ENCODE data around the gene TMEM52B. TPM values are rescaled to one million over a fixed set of nuclear protein-coding genes. Genes with fewer than 3 reads are reported as not detected.
A peak's percentile ranks its signal among the peaks of the same experiment; 100 is the strongest.

Gene TMEM52B
- total and polyA plus RNA-seq, 12 donors, result 0.07 to 2.3 (median 0.37) TPM; not detected in 3

DNA sequence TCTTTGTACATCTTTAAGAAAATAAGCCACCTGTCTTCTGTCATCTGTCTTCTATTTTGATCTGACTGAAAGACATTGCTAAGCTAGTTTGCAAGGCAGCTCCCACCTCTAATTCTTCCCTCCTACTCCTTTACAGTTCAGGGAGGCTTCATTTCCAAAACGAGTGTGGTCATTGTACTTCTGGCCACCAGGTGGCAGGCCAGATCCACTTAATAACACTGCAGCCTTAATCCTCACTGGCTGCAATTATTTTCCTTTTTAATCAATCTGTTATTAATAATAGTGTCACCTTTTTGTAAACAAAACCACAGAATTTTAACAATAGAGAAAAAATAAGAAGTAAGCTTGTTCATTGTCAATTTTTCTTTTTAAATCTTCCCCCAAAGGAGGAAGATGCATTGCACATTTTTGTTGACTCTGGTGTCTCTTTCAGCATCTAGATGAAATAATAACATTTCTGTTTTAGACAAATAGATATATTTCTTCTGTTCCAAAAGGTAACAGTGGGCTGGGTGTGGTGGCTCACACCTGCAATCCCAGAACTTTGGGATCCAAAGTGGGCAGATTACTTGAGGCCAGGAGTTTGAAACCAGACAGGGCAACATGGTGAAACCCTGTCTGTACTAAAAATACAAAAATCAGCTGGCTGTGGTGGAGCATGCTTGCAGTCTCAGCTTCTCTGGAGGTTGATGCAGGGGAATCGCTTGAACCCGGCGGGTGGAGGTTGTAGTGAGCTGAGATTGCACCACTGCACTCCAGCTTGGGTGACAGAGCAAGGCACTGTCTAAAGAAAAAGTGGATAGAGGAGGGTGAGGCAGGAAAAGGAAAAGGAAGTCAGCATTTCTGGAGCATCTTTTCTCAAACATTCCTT is 57.2 kb downstream of the TMEM52B start:
- Histone ChIP-seq H3K4me3 (no peak overlapping the region), H3K4me1 (replicated peaks in 1 of 2) (no peaks in the 10 kb centered on the region), H3K27ac (no peak overlapping the region), H3K36me3 (replicated peaks in 1 of 2) (no peaks in the 10 kb centered on the region), H3K9me3 (replicated peaks in 1 of 3) (no peaks in the 10 kb centered on the region), H3K27me3 (no peaks in the 10 kb centered on the region)
- intact Hi-C loops (cut with DNase I), result loop anchor here in 1 of 2 donors (5.0 kb wide), 1 partner anchor 326 kb away; no protein-coding TSS in a partner anchor
- 24 to 65% (median 34%) methylated on average over 4 of the region's 4 CpGs for WGBS, 4 donors
- peak in 2 of 7 donors; percentile 26 to 34 for DNase-seq
- TF ChIP-seq POLR2A (IDR thresholded peaks at IDR 0.05), result no peak
- TF ChIP-seq, protein P1, sequence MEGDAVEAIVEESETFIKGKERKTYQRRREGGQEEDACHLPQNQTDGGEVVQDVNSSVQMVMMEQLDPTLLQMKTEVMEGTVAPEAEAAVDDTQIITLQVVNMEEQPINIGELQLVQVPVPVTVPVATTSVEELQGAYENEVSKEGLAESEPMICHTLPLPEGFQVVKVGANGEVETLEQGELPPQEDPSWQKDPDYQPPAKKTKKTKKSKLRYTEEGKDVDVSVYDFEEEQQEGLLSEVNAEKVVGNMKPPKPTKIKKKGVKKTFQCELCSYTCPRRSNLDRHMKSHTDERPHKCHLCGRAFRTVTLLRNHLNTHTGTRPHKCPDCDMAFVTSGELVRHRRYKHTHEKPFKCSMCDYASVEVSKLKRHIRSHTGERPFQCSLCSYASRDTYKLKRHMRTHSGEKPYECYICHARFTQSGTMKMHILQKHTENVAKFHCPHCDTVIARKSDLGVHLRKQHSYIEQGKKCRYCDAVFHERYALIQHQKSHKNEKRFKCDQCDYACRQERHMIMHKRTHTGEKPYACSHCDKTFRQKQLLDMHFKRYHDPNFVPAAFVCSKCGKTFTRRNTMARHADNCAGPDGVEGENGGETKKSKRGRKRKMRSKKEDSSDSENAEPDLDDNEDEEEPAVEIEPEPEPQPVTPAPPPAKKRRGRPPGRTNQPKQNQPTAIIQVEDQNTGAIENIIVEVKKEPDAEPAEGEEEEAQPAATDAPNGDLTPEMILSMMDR (IDR thresholded peaks at IDR 0.05), result peak; percentile 77 to 88 (median 83)

DNA sequence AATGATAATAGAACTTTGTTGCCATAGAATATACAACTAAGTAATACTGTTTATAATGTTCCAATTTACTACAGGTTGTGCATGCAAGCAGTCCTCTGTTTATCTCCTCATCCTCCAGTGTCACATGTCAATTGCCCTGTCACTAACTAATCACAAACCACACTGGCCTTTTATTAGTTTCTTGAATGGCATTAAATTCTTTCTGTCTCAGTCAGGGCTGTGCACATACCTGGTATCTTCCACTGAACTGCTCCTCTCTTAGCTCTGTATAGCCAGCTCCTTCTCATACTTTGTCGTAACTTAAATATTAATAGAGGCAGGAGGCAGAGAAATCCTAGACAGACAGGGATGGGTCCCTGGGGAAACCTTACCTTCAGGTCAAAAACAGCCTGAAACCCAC is 57.9 kb downstream of the TMEM52B start:
- TF ChIP-seq, protein P1 (IDR thresholded peaks at IDR 0.05), result no peak
- no peak for TF ChIP-seq POLR2A (IDR thresholded peaks at IDR 0.05)
- H3K4me3 ChIP-seq, result no peak overlapping the region
- no peaks in the 10 kb centered on the region for H3K9me3 ChIP-seq (replicated peaks in 1 of 3)
- H3K36me3 ChIP-seq (replicated peaks in 1 of 2), result no peaks in the 10 kb centered on the region
- H3K27ac ChIP-seq, result no peak overlapping the region
- no peak for DNase-seq
- no peaks in the 10 kb centered on the region for H3K4me1 ChIP-seq (replicated peaks in 1 of 2)
- no peaks in the 10 kb centered on the region for H3K27me3 ChIP-seq
- 96 to 100% (median 96%) methylated on average over 1 of the region's 1 CpG for WGBS, 4 donors
- intact Hi-C loops (cut with DNase I), result loop anchor here in 1 of 2 donors (5.0 kb wide), 1 partner anchor 326 kb away; no protein-coding TSS in a partner anchor

DNA sequence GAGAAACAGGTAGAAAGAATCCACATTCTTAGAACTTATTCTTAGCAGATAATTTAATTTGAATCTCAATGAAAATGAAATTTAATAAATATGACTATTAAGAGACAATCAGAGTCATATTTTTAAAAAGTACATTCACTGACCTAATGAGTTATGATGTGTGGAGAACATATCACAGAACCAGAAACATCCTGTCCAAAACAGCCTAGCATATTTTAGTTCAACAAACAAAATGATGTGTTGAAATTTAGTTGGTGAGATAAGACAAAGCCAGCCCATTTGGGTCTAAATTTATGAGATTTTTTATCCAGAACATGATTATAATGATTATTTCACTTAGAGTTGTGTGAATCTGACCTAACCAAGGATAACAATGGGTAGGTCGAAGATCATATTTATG is 59.7 kb downstream of the TMEM52B start:
- Histone ChIP-seq H3K4me3 (no peak overlapping the region), H3K36me3 (replicated peaks in 1 of 2) (no peaks in the 10 kb centered on the region), H3K9me3 (replicated peaks in 1 of 3) (no peaks in the 10 kb centered on the region), H3K27ac (no peak overlapping the region), H3K27me3 (no peaks in the 10 kb centered on the region), H3K4me1 (replicated peaks in 1 of 2) (no peaks in the 10 kb centered on the region)
- intact Hi-C loops (cut with DNase I), result loop anchor here in 1 of 2 donors (5.0 kb wide), 1 partner anchor 324 kb away; no protein-coding TSS in a partner anchor
- WGBS, 4 donors, result 73 to 86% (median 78%) methylated on average over 1 of the region's 1 CpG
- no peak for DNase-seq
- TF ChIP-seq, protein P1 (IDR thresholded peaks at IDR 0.05), result no peak
- no peak for TF ChIP-seq POLR2A (IDR thresholded peaks at IDR 0.05)

DNA sequence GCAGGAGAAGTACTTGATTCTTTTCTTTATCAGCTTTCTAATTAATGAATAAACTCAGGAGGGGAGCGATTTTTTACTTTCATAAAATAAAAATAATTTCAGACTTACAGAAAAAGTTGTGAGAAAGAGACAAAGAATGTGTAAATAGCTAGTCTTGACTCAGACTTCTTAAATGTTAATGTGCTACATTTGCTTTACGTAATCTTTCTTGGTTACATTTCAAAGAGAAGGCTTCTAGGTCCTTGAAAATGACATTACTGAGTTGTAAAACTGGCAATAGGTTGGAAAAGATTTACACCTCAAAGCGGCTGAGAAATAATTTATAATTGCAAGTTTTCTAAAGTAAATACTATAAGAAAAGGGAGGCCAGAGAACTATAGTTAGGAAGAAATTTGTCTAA is 62.5 kb downstream of the TMEM52B start:
- TF ChIP-seq, protein P1 (IDR thresholded peaks at IDR 0.05), result no peak
- no peak for TF ChIP-seq POLR2A (IDR thresholded peaks at IDR 0.05)
- H3K4me3 ChIP-seq, result no peak overlapping the region
- no peak for DNase-seq
- 56 to 59% (median 57%) methylated on average over 3 of the region's 3 CpGs for WGBS, 4 donors
- H3K27ac ChIP-seq, result no peak overlapping the region
- no peaks in the 10 kb centered on the region for H3K36me3 ChIP-seq (replicated peaks in 1 of 2)
- no peaks in the 10 kb centered on the region for H3K27me3 ChIP-seq
- H3K4me1 ChIP-seq (replicated peaks in 1 of 2), result no peaks in the 10 kb centered on the region
- intact Hi-C loops (cut with DNase I), result no loop called here
- H3K9me3 ChIP-seq (replicated peaks in 1 of 3), result no peaks in the 10 kb centered on the region

Other genes starting within 250 kb of the TMEM52B start
- not detected for gene CLEC2A, start 246.7 kb upstream of the TMEM52B start, total RNA-seq
- gene CLEC2A, start 246.7 kb upstream of the TMEM52B start, polyA plus RNA-seq, result not detected
- gene CLEC12A, start 207.6 kb upstream of the TMEM52B start, total RNA-seq, result 1 to 10 TPM in 5 of 9 donors, under 1 TPM in 2, not detected in 2; 0.36 to 2.3 (median 1.4) TPM
- gene CLEC12A, start 207.6 kb upstream of the TMEM52B start, polyA plus RNA-seq, result 1 to 10 TPM in 2 of 3 donors, under 1 TPM in 1; 0.51 to 2.0 (median 1.8) TPM
- 1 to 10 TPM in 2 of 9 donors, under 1 TPM in 3, not detected in 4; 0.22 to 2.8 (median 0.46) TPM for gene CLEC1B, start 179.9 kb upstream of the TMEM52B start, total RNA-seq
- 1 to 10 TPM in 1 of 3 donors, under 1 TPM in 1, not detected in 1; 0.34 to 1.3 TPM for gene CLEC1B, start 179.9 kb upstream of the TMEM52B start, polyA plus RNA-seq
- gene CLEC12B, start 168.4 kb upstream of the TMEM52B start, total RNA-seq, result under 1 TPM in 2 of 9 donors, not detected in 7; 0.11 to 0.14 TPM
- under 1 TPM in 1 of 3 donors, not detected in 2; 0.07 TPM for gene CLEC12B, start 168.4 kb upstream of the TMEM52B start, polyA plus RNA-seq
- under 1 TPM in 3 of 9 donors, not detected in 6; 0.14 to 0.23 (median 0.22) TPM for gene CLEC9A, start 148.3 kb upstream of the TMEM52B start, total RNA-seq
- gene CLEC9A, start 148.3 kb upstream of the TMEM52B start, polyA plus RNA-seq, result under 1 TPM in 2 of 3 donors, not detected in 1; 0.07 to 0.10 TPM
- 1 to 10 TPM; 1.4 to 4.9 (median 2.9) TPM for gene CLEC1A, start 80.0 kb upstream of the TMEM52B start, total RNA-seq
- 1 to 10 TPM; 3.3 to 5.6 (median 3.3) TPM for gene CLEC1A, start 80.0 kb upstream of the TMEM52B start, polyA plus RNA-seq
- gene CLEC7A, start 48.8 kb upstream of the TMEM52B start, total RNA-seq, result 10 to 100 TPM in 4 of 9 donors, 1 to 10 TPM in 5; 3.3 to 23.6 (median 8.8) TPM
- gene CLEC7A, start 48.8 kb upstream of the TMEM52B start, polyA plus RNA-seq, result 1 to 10 TPM; 3.8 to 4.9 (median 3.9) TPM
- gene OLR1, start 6.9 kb upstream of the TMEM52B start, total RNA-seq, result 1 to 10 TPM in 2 of 9 donors, under 1 TPM in 6, not detected in 1; 0.28 to 1.8 (median 0.60) TPM
- gene OLR1, start 6.9 kb upstream of the TMEM52B start, polyA plus RNA-seq, result 1 to 10 TPM in 2 of 3 donors, under 1 TPM in 1; 0.37 to 2.2 (median 1.9) TPM
- 100 to 1,000 TPM in 4 of 9 donors, 10 to 100 TPM in 5; 71.6 to 260 (median 98.4) TPM for gene GABARAPL1, start 33.8 kb downstream of the TMEM52B start, total RNA-seq
- 100 to 1,000 TPM in 1 of 3 donors, 10 to 100 TPM in 2; 58.2 to 224 (median 58.9) TPM for gene GABARAPL1, start 33.8 kb downstream of the TMEM52B start, polyA plus RNA-seq
- gene KLRD1, start 128.8 kb downstream of the TMEM52B start, total RNA-seq, result 1 to 10 TPM in 4 of 9 donors, under 1 TPM in 5; 0.12 to 3.1 (median 0.69) TPM
- 1 to 10 TPM in 1 of 3 donors, under 1 TPM in 2; 0.10 to 1.1 (median 0.16) TPM for gene KLRD1, start 128.8 kb downstream of the TMEM52B start, polyA plus RNA-seq
- 1 to 10 TPM in 3 of 9 donors, under 1 TPM in 4, not detected in 2; 0.25 to 5.2 (median 0.90) TPM for gene KLRK1, start 211.0 kb downstream of the TMEM52B start, total RNA-seq
- gene KLRK1, start 211.0 kb downstream of the TMEM52B start, polyA plus RNA-seq, result 1 to 10 TPM; 1.5 to 2.4 (median 2.4) TPM
- not detected for gene KLRC4, start 230.7 kb downstream of the TMEM52B start, total RNA-seq
- under 1 TPM in 1 of 3 donors, not detected in 2; 0.22 TPM for gene KLRC4, start 230.7 kb downstream of the TMEM52B start, polyA plus RNA-seq
- gene KLRC3, start 241.6 kb downstream of the TMEM52B start, total RNA-seq, result under 1 TPM in 1 of 9 donors, not detected in 8; 0.17 TPM
- gene KLRC3, start 241.6 kb downstream of the TMEM52B start, polyA plus RNA-seq, result under 1 TPM in 1 of 3 donors, not detected in 2; 0.26 TPM

All from adrenal gland (tissue), 12 donors.